ENCODE data around the gene TUBA3E.
"Not testable (repeated sequence)": the region's sequence is repeated elsewhere in the genome, so short reads cannot be mapped to it uniquely, and the experiment has no call there.

The TUBA3E gene

DNA sequence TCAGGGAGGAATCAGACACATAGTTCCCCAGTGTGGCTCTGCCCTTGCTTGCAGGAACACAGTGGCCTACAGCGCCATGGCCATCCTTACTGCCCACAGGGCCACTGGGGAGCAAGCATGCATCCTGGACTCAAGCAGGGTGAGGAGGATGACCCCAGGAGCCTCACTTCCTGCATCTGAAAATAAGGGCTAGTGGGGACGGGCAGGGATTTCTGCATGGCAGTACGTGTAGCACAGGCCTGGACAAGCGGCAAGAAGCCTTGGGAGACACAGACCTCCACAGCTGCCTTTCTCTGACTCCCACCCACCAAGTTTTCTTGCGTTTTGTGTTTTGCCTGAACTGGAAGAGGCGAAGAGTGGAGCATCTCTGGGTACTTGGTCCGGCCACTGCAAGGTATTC is 35.8 kb downstream of the TUBA3E start:
- DNase-seq (ENCODE audit: low spot score): not testable (repeated sequence)

DNA sequence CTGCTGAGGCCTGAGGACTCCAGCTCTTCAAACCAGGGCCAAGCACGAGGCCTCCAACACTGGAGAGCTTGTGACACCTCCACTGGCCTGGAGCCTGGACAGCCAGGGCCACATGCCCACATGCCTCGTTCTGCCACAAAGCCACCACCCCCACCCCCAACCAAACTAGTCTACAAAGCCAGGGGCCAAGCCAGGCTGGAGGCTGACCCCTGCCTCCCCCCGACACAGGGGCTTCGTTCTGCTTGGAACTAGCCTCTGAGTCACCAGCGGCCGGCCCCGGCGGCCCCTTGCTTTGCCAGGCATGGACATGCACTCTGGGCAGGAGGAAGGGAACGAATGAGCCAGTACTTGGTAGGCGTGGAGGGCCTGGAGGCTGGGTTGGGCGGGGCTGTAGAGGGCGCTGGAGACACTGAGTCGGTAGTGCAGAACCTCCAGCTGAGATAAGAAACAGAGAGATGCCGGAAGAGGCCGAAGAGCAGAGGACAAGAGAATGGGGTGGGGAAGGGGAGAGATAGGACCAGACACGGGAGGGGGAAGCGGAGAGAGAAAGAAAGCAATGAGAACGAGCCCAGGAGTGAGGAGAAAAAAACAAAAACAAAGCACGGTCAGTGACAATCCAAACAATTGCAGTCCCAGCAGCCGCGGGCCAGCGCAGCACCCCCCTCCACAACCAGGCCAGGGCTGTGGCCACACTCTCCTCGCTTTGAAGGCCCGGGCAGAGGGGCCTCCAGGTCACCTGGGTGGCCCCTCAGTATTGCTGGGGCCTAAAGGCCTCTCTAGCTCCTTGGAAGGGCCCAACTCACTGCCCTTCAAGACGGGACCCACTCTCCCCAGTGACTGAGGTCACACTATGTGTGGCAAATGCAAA is 37.2 kb downstream of the TUBA3E start:
- not testable (repeated sequence) for DNase-seq (ENCODE audit: low spot score)

DNA sequence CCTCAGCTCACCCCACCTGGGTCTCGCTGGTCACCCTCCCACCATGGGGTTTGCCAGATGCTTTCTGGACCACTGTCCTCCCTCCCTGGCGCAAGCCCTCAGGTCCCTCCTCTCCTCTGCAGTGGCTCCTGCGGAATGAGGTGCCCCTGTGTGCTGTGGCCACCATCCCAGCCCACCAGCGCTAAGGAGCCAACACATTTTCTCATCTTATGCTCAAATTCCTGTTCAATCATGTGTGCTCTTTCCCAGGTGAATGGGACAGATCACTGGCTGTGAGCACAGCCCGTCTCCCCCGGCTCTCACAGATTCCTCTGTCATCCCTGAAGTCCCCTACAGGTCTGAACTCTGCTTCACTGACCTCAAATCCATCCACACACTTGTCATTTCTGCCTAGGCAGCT is 38.1 kb downstream of the TUBA3E start:
- no peak for DNase-seq (ENCODE audit: low spot score)

DNA sequence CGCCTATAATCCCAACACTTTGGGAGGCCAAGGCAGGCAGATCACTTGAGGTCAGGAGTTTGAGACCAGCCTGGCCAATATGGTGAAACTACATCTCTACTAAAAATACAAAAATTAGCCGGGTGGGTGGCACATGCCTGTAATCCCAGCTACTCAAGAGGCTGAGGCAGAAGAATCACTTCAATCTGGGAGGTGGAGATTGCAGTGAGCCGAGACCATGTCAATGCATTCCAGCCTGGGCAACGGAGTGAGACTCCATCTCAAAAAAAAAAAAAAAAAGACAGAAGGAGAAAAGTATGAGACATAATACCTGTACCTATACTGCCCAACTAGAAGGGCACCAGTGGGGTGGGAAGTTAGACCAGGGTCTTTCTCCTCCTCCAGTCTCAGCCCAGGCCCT is 38.9 kb downstream of the TUBA3E start:
- DNase-seq (ENCODE audit: low spot score): not testable (repeated sequence)

DNA sequence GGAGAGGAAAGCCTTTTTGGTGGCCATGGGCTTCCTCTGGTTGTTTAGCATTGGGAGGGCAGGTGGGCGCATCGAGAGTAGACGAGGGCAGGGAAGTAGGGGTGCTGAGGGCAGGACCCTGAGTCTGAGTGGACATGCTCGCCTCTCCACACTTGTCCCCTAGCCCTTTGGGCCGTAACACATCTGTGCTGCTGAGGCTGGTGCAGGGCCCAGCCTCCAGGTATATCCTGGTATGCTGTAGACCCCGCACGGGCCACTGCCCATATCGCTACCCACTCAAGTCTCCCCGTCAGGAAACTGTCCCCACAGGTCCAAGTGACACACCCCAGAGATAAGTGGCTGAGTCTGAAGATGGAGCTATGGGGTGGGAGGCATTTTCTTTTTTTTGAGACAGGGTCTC is 39.6 kb downstream of the TUBA3E start:
- no peak for DNase-seq (ENCODE audit: low spot score)

DNA sequence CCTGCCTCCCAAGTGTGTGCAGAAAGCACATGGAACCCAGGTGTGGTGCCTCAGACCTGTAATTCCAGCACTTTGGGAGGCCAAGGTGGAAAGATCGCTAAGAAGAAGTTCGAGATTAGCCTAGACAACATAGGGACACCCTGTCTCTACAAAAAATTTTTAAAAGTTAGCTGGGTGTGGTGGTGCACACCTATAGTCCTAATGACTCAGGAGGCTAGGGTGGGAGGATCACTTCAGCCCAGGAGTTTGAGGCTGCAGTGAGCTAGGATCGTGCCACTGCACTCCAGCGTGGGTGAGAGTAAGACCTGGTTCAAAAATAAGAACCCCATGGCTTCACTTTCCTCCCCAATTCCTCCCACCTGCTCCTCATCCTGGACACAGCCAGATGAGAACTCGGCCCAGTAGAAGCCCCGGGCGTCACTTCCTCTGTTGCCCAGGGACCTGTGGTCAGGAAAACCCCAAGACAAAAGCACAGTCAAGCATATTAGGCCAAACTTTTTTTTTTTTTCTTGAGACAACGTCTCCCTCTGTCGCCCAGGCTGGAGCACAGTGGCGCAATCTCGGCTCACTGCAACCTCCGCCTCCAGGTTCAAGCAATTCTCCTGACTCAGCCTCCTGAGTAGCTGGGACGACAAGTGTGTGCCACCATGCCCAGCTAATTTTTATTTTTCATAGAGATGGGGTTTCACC is 40.3 kb downstream of the TUBA3E start:
- DNase-seq (ENCODE audit: low spot score): not testable (repeated sequence)

DNA sequence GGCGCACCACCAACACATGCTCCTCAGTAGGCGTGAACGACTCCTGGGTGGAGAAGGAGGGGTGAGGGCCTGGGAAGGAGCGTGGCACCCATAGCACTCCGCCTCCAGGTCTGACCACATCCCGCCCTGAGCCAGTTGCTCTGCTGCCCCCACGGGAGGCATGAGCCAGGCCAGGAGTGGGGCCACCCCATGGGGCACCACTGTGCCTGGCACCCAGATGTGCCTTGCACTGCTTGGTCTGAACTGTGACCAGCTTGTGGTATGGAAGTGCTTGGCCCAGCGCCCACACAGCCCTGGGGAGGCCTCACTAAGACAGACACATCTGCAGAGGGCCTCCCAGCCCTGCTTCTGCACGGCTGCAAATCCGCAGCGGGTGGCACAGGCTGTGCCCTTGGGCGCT is 40.9 kb downstream of the TUBA3E start:
- DNase-seq (ENCODE audit: low spot score): not testable (repeated sequence)

DNA sequence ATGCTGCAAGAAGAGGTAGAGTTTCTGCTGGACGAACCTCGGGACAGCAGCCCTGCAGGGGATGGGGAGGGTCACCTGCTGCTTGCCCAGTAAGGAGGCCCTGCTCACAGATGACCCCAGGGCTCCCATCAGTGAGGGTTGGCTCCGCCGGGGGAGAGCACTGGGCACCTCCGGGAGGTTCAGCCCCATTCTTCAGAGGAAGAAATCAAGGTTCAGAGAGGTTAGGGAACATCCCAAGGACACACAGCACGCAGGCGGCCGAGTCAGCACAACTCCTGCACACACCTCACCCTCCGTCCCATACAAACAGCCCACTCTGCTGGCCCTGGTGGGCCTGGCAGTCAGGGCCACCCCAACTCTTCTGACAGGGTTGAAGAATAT is 41.6 kb downstream of the TUBA3E start:
- no peak for DNase-seq (ENCODE audit: low spot score)

DNA sequence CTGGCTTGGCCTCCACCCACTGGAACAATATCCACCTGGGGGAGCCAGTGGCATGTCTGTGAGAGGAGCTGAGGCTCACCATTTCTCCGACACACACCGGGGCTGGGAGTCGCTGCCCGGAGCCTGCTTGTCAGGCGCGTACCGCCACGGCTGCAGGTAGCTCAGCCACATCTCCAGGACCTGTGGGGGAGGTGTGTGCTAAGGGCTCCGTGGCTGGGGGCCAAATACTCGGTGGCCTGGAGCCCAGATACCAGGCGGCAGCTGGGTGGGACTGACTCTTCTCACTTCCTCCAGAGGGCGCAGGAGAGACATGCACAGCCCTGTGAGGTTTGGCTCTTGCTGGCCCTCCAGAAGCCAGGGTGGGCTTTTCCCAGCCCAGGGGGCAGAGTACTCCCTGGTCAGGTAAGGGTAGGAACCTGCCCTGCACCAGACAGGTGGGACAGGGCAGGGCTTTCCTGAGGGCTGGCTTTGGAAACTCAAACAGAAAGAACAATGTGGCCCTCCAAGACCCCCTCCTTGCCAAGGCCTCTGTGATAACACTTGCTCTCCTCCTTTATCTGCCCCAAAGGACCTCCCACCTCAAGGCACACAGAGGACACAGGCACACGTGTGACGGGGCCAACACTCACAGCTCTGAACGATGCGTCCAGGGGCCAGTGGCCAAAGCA is 42.1 kb downstream of the TUBA3E start:
- peak; percentile 26 for DNase-seq (ENCODE audit: low spot score)

DNA sequence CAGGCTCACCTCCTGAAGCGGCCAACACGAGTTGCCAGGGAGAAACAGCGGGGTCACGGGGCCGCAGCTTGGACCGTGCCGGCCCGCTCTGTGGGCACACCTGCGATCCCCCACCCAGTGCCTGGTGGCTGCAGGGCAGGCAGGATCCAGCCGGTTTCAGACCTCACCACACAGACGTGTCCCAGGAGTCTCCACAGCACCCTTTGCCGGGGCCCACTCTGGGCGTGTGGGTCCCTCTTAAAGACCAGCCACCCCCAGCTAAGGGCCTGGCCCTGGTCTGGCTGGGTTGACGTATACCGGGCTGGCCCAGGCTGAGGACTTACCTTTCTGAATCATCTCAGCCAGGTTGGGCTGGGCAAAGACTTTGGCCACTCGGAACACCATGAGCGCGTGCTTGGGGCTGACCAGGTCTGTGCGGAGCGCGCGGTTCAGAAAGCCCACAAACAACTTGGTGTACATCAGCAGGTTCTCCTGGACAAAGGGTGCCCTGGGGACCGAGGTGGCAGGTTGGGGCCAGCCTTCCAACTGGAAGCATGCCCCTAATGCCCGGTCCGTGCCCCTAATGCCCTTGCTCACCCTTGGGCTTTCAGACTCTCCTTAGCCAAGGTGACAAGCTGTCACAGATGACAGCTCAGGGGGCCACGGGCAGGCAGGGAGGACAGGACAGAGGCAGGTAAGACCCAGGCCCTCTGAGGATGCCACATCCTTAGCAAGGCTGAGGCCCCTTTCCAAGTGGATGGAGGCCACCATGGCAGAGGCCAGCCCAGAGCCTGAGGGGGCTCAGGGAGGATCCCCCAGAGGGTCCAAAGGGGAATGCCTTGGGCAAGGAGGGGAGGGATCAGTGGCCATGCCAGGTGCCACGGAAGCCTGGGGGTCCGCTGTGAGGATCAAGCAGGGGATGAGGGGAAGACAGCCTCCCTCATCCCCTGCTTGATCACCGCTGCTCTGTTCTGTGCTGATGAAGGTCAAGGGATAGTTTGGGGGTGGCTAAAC is 43.2 kb downstream of the TUBA3E start:
- no peak for DNase-seq (ENCODE audit: low spot score)

DNA sequence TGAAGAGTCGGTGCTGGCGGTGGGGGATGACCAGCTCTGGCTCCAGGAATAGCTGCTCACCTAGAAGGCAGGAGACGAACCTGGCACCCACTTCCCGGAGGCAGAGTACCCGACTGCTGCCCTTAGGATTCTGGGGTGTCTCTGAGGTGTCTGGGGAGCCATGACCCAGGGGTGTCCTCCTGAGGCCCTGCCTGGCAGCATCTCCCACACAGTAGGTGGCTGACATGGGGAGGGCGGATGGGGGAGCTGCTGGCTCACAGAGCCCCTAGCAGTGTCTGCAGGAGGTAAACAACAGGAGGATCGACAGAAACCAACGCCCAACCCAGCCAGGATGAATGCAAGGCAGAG is 43.8 kb downstream of the TUBA3E start:
- DNase-seq (ENCODE audit: low spot score): not testable (repeated sequence)

DNA sequence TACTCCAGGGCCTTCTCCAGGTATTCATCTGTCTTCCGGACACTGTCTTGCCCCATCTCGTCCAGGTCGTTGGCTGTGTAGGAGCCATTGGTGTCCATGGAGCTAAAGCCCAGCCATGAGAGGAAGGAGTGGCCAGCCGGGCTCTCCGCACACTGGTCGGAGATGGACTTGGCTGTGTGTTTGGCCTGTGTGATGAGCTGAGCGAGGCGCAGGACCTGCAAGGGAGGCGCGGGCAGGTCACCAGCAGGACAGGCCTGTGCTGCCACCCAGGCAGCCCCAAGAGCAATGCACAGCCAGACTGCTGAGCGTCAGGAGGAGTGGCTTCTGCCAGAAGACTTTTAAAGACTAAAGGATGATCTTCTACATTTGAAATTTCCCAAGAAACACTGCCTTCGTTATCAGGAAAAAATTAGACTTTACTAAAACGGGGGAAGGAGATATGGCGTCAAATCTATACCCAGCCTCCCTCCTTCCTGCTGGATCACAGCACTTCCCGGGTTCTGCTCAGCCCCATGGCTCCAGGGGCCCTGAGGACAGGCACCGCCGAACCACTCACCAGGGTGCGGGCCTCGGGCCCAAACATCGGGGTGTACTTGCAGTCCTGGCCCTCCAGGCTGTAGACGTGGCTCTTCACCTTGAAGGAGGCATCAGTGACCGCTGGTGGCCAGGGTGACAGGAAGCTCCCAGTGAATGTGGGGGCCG is 44.4 kb downstream of the TUBA3E start:
- not testable (repeated sequence) for DNase-seq (ENCODE audit: low spot score)

DNA sequence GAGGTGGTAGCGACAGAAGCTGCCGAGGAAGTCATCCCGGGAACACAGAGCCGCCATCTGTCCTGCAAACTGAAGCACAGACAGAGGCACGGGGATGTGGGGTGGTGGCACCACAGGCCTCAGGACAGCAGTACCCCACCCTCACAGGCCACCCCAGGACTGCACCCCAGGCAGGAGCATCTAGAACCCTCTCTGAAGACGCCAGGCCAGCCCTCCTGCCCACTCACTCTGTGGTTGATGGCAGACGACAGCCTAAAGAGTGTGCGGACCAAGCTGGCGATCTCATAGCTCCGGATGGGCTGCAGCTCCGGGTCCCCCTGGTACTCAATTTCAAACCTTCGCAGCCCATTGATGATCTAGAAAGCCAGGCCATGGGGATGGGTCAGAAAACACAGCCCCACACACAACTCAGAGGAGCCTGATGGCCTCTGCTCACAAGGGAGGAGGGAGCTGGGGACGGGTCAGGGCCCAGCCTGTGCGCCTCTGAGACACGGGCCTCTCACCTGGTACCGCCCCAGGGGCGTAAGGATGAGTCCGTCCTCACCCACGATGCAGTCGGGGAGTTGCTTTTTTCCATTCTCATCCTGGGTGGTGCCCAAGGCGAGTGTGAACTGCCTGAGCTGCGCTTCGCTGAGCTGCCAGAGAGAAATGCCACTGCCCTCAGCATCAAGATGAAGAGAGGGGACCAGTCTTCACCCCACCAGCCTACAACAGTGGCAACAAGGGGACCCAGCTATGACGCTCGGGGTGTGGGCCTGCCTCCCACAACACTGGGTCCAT is 45.2 kb downstream of the TUBA3E start:
- DNase-seq (ENCODE audit: low spot score): no peak

DNA sequence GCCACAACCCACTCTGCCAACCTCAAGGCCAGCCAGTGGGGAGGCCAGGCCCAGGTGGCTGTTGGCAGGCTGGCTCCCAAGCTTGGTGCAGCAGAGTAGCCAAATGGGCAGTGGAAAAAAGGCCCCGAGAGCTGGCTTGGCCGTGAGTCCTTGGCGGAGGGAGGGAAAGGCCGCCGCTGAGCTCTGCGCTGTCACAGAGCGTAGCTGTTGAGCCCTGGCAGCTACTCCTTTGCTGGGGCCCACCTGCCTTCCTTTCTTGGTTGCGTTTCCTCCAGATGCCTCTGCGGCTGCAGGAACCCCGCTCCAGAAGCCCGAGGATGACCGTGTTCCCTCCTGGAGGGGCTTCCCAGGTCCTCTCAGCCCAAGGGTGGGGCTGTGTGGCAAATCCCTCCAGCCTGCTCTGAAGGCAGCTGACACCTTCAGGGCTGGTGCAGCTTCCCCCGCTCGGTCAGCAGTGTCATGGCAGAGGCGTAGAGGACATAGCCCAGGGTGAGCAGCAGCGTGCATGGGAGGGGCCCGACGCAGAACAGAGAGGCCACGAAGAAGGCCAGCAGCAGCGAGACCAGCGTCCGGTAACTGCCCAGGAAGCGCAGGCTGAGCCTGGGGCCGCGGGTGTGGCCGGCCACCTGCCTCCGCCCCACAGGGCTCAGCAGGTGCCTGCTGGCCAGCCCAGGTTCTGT is 46.0 kb downstream of the TUBA3E start:
- DNase-seq (ENCODE audit: low spot score): not testable (repeated sequence)

DNA sequence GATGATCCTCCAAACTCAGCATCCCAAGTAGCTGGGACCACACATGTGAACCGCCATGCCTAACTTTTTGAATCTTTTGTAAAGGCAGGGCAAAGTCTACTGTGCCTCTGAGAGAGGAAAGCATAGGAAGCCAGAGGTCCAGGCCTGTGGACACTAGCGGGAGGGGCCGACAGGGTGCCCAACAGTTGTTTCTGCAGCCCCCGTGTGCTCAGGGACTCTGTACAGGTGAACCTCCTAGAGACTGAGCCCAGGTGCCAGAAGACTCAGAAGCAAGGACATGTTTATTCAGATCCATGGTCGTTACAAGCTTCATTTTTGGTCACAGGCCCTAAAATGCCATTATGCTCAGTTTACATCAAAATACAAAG is 47.1 kb downstream of the TUBA3E start:
- not testable (repeated sequence) for DNase-seq (ENCODE audit: low spot score)

DNA sequence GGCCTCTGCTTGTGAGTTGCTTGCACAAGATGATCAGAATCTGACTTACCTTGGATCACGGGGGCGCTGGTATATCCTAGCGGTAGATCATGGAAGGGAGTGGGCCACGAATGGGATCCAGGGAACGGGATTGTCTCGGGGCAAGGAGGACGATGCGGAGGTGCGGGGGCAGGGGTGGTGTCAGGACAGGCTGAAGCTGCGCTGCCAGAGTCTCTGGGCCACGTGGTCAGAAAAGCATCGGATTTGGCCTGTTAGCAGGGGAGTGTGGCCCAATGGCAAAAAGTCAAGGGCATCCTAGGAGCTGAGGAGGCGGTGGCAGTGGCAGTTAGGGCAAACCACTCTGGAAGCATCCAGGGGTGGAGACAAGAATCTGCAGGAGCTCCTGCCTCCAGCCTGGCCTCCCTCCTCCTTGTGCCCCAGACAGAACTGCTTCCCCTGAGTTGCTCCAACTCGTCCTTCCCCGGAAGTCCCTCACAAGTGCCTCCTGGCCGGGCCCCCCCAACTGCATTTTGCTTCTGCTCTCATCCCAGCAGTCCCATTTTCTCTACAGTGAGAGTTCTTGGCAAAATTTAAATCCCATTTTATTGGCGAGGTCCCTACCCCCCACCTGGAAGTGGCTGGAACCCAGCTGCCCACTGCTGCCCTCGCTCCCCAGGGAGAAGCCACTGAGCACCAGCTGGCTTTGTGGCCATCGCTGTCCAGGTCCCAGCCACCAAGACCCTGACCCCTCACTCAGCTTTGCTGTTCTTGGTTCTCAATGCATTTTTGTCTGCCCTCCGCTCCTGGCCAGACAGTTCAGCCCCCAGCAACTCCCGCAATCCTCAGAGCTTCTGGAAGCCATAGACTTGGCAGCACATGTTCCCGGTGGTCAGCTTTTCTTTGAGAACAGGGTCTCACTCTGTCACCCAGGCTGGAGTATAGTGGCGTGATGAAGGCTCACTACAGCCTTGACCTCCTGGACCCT is 47.8 kb downstream of the TUBA3E start:
- DNase-seq (ENCODE audit: low spot score): no peak

DNA sequence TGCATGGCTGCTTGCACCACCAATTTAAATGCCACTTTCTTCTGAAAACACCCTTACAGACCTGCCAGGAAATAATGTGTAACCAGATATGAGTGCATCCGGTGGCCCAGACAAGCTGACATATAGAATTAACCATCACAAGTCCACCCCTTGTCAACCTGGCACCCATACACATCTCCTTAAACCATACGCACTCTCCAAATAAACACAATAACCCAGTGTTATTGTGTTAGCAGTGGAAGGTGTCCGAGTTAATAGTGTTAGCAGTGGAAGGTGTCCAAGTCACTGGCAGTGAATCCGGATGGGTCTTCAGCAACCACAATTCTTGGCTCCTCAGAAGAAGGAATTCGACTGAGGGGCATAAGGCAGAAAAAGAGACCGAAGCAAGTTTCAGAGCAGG is 49.7 kb downstream of the TUBA3E start:
- not testable (repeated sequence) for DNase-seq (ENCODE audit: low spot score)

DNA sequence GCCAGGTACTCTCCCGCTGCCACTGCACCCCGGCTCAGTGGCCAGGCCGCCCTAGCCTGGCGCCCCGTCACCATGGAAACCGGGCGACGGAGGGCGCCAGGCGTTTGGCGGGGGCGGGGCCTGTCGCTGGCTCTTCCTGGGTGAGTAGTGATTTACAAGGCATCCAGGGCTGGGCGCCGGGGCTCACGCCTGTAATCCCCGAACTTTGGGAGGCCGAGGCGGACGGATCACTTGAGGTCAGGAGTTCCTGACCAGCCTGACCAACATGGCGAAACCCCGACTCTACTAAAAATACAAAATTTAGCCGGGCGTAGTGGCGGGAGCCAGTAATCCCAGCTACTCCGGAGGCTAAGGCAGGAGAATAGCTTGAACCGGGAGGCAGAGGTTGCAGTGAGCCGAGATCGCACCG is 53.2 kb downstream of the TUBA3E start, which contains the start of gene CCDC74B:
CCDC74B (minus strand) TSS at position 107 of the 409 bp plus-strand sequence. CDS start 116 bp downstream, outside the sequence.
- DNase-seq (ENCODE audit: low spot score): not testable (repeated sequence)
